C1 segment of cervical spinal cord (tissue), 14 donors: ENCODE results near the gene TOMM40.
"Not testable (repeated sequence)": the region's sequence is repeated elsewhere in the genome, so short reads cannot be mapped to it uniquely, and the experiment has no call there.

ENCODE experiments used
- DNase-seq, 14 donors: peaks; one replicate each; lab custom pipeline; 2025; lab: John Stamatoyannopoulos, UW

TOMM40 gene

GRCh38 chr19:44869733-44870470, 21.2 kb upstream of the TOMM40 start:
- DNase-seq: peak in 4 of 14 donors; percentile 7 to 43 (median 17)

- DNase-seq: no peak
Measured at GRCh38 chr19:44871809-44872208, 19.2 kb upstream of the TOMM40 start.

- no peak for DNase-seq
Measured at GRCh38 chr19:44872661-44873060, 18.4 kb upstream of the TOMM40 start.

- DNase-seq: no peak
Measured at GRCh38 chr19:44874317-44874716, 16.7 kb upstream of the TOMM40 start.

- no peak for DNase-seq
Measured at GRCh38 chr19:44875666-44876451, 15.2 kb upstream of the TOMM40 start.

GRCh38 chr19:44876930-44877535, 14.0 kb upstream of the TOMM40 start:
- DNase-seq: no peak

- no peak for DNase-seq
Measured at GRCh38 chr19:44878120-44878865, 12.8 kb upstream of the TOMM40 start.

GRCh38 chr19:44879309-44880065, 11.6 kb upstream of the TOMM40 start:
- DNase-seq: no peak

GRCh38 chr19:44882063-44882462, 9.0 kb upstream of the TOMM40 start:
- DNase-seq: no peak

GRCh38 chr19:44882619-44883397, 8.2 kb upstream of the TOMM40 start:
- not testable (repeated sequence) for DNase-seq

- no peak for DNase-seq
Measured at GRCh38 chr19:44883922-44884321, 7.1 kb upstream of the TOMM40 start.

GRCh38 chr19:44884566-44884965, 6.5 kb upstream of the TOMM40 start:
- DNase-seq: no peak

- DNase-seq: no peak
Measured at GRCh38 chr19:44886141-44886540, 4.9 kb upstream of the TOMM40 start.

GRCh38 chr19:44887648-44888047, 3.4 kb upstream of the TOMM40 start:
- no peak for DNase-seq

GRCh38 chr19:44888335-44888734, 2.7 kb upstream of the TOMM40 start:
- not testable (repeated sequence) for DNase-seq

GRCh38 chr19:44889830-44890365, 1.2 kb upstream of the TOMM40 start:
- no peak for DNase-seq

GRCh38 chr19:44890366-44891015, 563 bp upstream of the TOMM40 start:
- peak; percentile 96 to 100 (median 100) for DNase-seq

GRCh38 chr19:44892932-44893331, 1.9 kb downstream of the TOMM40 start:
- DNase-seq: no peak

- no peak for DNase-seq
Measured at GRCh38 chr19:44893332-44894051, 2.4 kb downstream of the TOMM40 start.
